Endothelial cell of umbilical vein (primary cell): Measurements from ENCODE around the gene L3MBTL4. TPM values are rescaled to one million over a fixed set of nuclear protein-coding genes. Genes with fewer than 3 reads are reported as not detected.

Experiments
- BruUV-seq: library from RNA; stranded (reverse); fragments of 400-500 nt; replicated peaks from 2 replicates; lab custom pipeline; 2021; lab: Mats Ljungman, UMichigan
- CTCF ChIA-PET: fragments of 300-600, 350-600 bp; sonication (Branson Sonifier 250); formaldehyde crosslinking; loops from one replicate; lab custom pipeline; 2021; ENCODE audit warnings: antibody characterized with exemption, inconsistent platforms; lab: Charles Lee
- POLR2A ChIA-PET: fragments of 300-600, 350-600 bp; sonication (Branson Sonifier 250); formaldehyde crosslinking; loops from one replicate; lab custom pipeline; 2021; ENCODE audit warnings: antibody characterized with exemption, inconsistent platforms; lab: Charles Lee
- DNase-seq: peaks from one replicate; pipeline ENCODE4 v3.0.0-alpha.2; 2011; ENCODE audit warnings: low read depth, low spot score
- FAIRE-seq: peaks from 2 replicates; lab custom pipeline; 2011; peaks lifted over from hg19 to GRCh38; lab: Jason Lieb, UNC
- H2AFZ ChIP-seq: 2 replicates; pipeline ENCODE4 v1.6.0; 2012; ENCODE audit warnings: low read depth, low read length, control low read depth, inconsistent platforms
- H3K27ac ChIP-seq: 2 replicates; pipeline ENCODE4 v1.5.1; 2011; ENCODE audit warnings: low read depth, mild to moderate bottlenecking, control low read depth, low read length, moderate library complexity; ENCODE audit not compliant: insufficient read depth
- H3K27me3 ChIP-seq, 2 experiments: 2 replicates each; pipeline versions ENCODE4 v1.6.0 to v1.6.1; 2011; ENCODE audit warnings: low read length in 2 of 2, mixed read lengths in 1 of 2; ENCODE audit not compliant: control insufficient read depth in 2 of 2, insufficient read depth in 2 of 2
- H3K36me3 ChIP-seq, 2 experiments: 2 replicates in 1 of 2; 3 replicates in 1 of 2; pipeline ENCODE4 v1.5.1; 2011; ENCODE audit warnings: low read length in 2 of 2, mild to moderate bottlenecking in 1 of 2, moderate library complexity in 1 of 2; ENCODE audit not compliant: control insufficient read depth in 2 of 2, insufficient read depth in 2 of 2; ENCODE audit errors: extremely low read depth in 1 of 2
- H3K4me1 ChIP-seq: 3 replicates; pipeline ENCODE4 v1.5.1; 2011; ENCODE audit warnings: mild to moderate bottlenecking, low read length; ENCODE audit not compliant: control insufficient read depth, insufficient read depth; ENCODE audit errors: extremely low read depth
- H3K4me2 ChIP-seq: 2 replicates; pipeline ENCODE4 v1.6.1; 2011; ENCODE audit warnings: low read length, control low read depth, mixed read lengths; ENCODE audit not compliant: insufficient read depth
- H3K4me3 ChIP-seq, 3 experiments: fragments of 200-600 bp in 1 of 3; sonication (generic), shearing (Covaris generic) in 1 of 3; replicated peaks in 1 of 3; 2 replicates each; pipeline ENCODE4 v1.5.1; 2011 to 2016; ENCODE audit warnings: control low read depth in 3 of 3, low read length in 3 of 3, mild to moderate bottlenecking in 2 of 3, inconsistent platforms in 1 of 3, low read depth in 1 of 3, moderate library complexity in 1 of 3; ENCODE audit not compliant: insufficient read depth in 1 of 3
- H3K79me2 ChIP-seq: 2 replicates; pipeline ENCODE4 v1.6.0; 2012; ENCODE audit warnings: low read length, inconsistent platforms; ENCODE audit not compliant: control insufficient read depth, insufficient read depth
- H3K9ac ChIP-seq: replicated peaks from 2 replicates; pipeline ENCODE3; 2011; ENCODE audit warnings: low read length, control low read depth; ENCODE audit not compliant: insufficient read depth; ENCODE audit errors: extremely low read depth
- H3K9me1 ChIP-seq: replicated peaks from 3 replicates; pipeline ENCODE4 v1.6.0; 2011; ENCODE audit warnings: mild to moderate bottlenecking, low read length; ENCODE audit not compliant: control insufficient read depth, insufficient read depth; ENCODE audit errors: extremely low read depth
- H3K9me3 ChIP-seq: replicated peaks from 2 replicates; pipeline ENCODE4 v1.5.1; 2012; ENCODE audit warnings: low read length, inconsistent platforms; ENCODE audit not compliant: control insufficient read depth, insufficient read depth
- H4K20me1 ChIP-seq: replicated peaks from 2 replicates; pipeline ENCODE3; 2011; ENCODE audit warnings: mild to moderate bottlenecking, low read length; ENCODE audit not compliant: control insufficient read depth, insufficient read depth; ENCODE audit errors: extremely low read depth
- EZH2 ChIP-seq: IDR thresholded peaks from 2 replicates; pipeline ENCODE4 v1.6.1; 2012; ENCODE audit warnings: borderline replicate concordance, low read depth, mild to moderate bottlenecking, moderate library complexity, low read length, inconsistent platforms; ENCODE audit not compliant: severe bottlenecking
- FOS ChIP-seq: IDR thresholded peaks from 2 replicates; pipeline ENCODE4 v1.6.1; 2011; ENCODE audit warnings: mild to moderate bottlenecking, low read length, moderate library complexity, borderline replicate concordance; ENCODE audit not compliant: insufficient read depth
- GATA2 ChIP-seq: IDR thresholded peaks from 2 replicates; pipeline ENCODE4 v1.7.0; 2011; ENCODE audit warnings: low read depth, mild to moderate bottlenecking, moderate library complexity, mixed read lengths, low read length; ENCODE audit not compliant: insufficient read length, insufficient read depth
- MAX ChIP-seq: IDR thresholded peaks from 2 replicates; pipeline ENCODE4 v1.6.1; 2011; ENCODE audit not compliant: insufficient read depth, insufficient read length
- POLR2A ChIP-seq: IDR thresholded peaks from 2 replicates; pipeline ENCODE4 v1.6.1; 2012; ENCODE audit warnings: low read depth, mild to moderate bottlenecking, control low read depth, low read length
- POLR2AphosphoS5 ChIP-seq: IDR thresholded peaks from 2 replicates; pipeline ENCODE4 v1.6.1; 2012; ENCODE audit warnings: low read depth, mild to moderate bottlenecking, control low read depth, low read length, moderate library complexity; ENCODE audit not compliant: insufficient read depth
- dilution Hi-C: fragments of 300-500 bp; cut with MboI; formaldehyde crosslinking; loops from one replicate; pipeline ENCODE4 v1.15.0; 2019; ENCODE audit warnings: low sequenced_read_pairs; ENCODE audit not compliant: extremely low pct_ligation_motif_present
- intact Hi-C: fragments of 100-400 bp; cut with micrococcal nuclease; formaldehyde crosslinking; loops from one replicate; pipeline ENCODE4 v1.10.0; 2022
- polyA plus RNA-seq, 4 experiments: library from polyadenylated mRNA; depleted of rRNA in 3 of 4; stranded (reverse) in 3 of 4; unstranded in 1 of 4; fragments of >200 nt; gene quantifications; 2 replicates each; pipeline versions ENCODE4 v1.2.1 to v1.2.3, GENCODE V29; 2011 to 2012; ENCODE audit warnings: missing spikeins in 1 of 4
- total RNA-seq: library from RNA; stranded (reverse); gene quantifications from 2 replicates; pipeline ENCODE4 v1.2.3, GENCODE V29; 2021
- TF ChIP-seq, protein P1 (sequence below), 2 donors: IDR thresholded peaks; 1 replicate in 1 of 2; 2 replicates in 1 of 2; pipeline ENCODE4 v1.5.1; 2011; ENCODE audit warnings: low read length in 2 of 2, mild to moderate bottlenecking in 2 of 2, moderate library complexity in 2 of 2, control low read depth in 1 of 2, inconsistent platforms in 1 of 2, low read depth in 1 of 2; ENCODE audit not compliant: insufficient read depth in 1 of 2; ENCODE audit errors: extremely low read depth in 1 of 2

L3MBTL4 gene
- total and polyA plus RNA-seq, 2 donors (not counting 3 experiments of a cell fraction or from before 2014, with no cell fraction given) = 0.80 TPM; not detected in 1

GRCh38 chr18:6352275-6352674 is 62.4 kb downstream of the L3MBTL4 start:
- Histone ChIP-seq H3K9ac (no peak overlapping the region), H2AFZ (no peak overlapping the region), H3K79me2 (no peaks in the 10 kb centered on the region), H3K36me3 (no peaks in the 10 kb centered on the region), H3K9me1 (no peaks in the 10 kb centered on the region), H3K27me3 (no peaks in the 10 kb centered on the region), H3K27ac (no peak overlapping the region), H3K4me3 (no peak overlapping the region), H3K4me1 (no peaks in the 10 kb centered on the region), H4K20me1 (no peaks in the 10 kb centered on the region), H3K9me3 (no peaks in the 10 kb centered on the region), H3K4me2 (no peak overlapping the region)
- dilution Hi-C loops = no loop called here
- ChIA-PET CTCF (no interaction called here), POLR2A (no interaction called here)
- no peak for FAIRE-seq
- intact Hi-C loops = no loop called here
- TF ChIP-seq EZH2 = no peak
- TF ChIP-seq MAX = no peak
- no peak for TF ChIP-seq POLR2AphosphoS5
- TF ChIP-seq FOS = no peak
- no peak for TF ChIP-seq GATA2
- TF ChIP-seq POLR2A = no peak
- TF ChIP-seq, protein P1, sequence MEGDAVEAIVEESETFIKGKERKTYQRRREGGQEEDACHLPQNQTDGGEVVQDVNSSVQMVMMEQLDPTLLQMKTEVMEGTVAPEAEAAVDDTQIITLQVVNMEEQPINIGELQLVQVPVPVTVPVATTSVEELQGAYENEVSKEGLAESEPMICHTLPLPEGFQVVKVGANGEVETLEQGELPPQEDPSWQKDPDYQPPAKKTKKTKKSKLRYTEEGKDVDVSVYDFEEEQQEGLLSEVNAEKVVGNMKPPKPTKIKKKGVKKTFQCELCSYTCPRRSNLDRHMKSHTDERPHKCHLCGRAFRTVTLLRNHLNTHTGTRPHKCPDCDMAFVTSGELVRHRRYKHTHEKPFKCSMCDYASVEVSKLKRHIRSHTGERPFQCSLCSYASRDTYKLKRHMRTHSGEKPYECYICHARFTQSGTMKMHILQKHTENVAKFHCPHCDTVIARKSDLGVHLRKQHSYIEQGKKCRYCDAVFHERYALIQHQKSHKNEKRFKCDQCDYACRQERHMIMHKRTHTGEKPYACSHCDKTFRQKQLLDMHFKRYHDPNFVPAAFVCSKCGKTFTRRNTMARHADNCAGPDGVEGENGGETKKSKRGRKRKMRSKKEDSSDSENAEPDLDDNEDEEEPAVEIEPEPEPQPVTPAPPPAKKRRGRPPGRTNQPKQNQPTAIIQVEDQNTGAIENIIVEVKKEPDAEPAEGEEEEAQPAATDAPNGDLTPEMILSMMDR (IDR thresholded peaks at IDR 0.05; ENCODE audit: extremely low read depth in 1 of 2, insufficient read depth in 1 of 2, low read depth in 1 of 2, low read length in 2 of 2) = no peak
- BruUV-seq = no TSS peak
- DNase-seq = no peak
